Gastroesophageal sphincter (tissue), 4 donors: ENCODE measurements around the gene KRT40. TPM values are rescaled to one million over a fixed set of nuclear protein-coding genes. Genes with fewer than 3 reads are reported as not detected.

Experiments
- ATAC-seq: fragments of 150-250 bp; one replicate; pipeline ENCODE4 v1.9.1; 2016; ENCODE audit warnings: mild to moderate bottlenecking, moderate library complexity
- H3K27ac ChIP-seq, 4 donors: fragments of 200-600 bp; sonication (generic) in 3 of 4; 1 replicate in 3 of 4; 2 replicates in 1 of 4; pipeline ENCODE4 v1.5.1; 2016 to 2019
- H3K27me3 ChIP-seq: fragments of 200-600 bp; sonication (generic); one replicate; pipeline ENCODE4 v1.5.1; 2019
- H3K36me3 ChIP-seq, 2 donors: fragments of 200-600 bp; sonication (generic); one replicate each; pipeline ENCODE4 v1.5.1; 2019; ENCODE audit warnings: control low read depth in 1 of 2
- H3K4me1 ChIP-seq, 3 donors: fragments of 200-600 bp; sonication (generic); 1 replicate in 2 of 3; 2 replicates in 1 of 3; pipeline ENCODE4 v1.5.1; 2016 to 2019; ENCODE audit warnings: control low read depth in 2 of 3
- H3K4me3 ChIP-seq, 2 donors: fragments of 200-600 bp; sonication (generic); one replicate each; pipeline ENCODE4 v1.5.1; 2019; ENCODE audit warnings: mild to moderate bottlenecking in 1 of 2, moderate library complexity in 1 of 2
- H3K9me3 ChIP-seq, 3 donors: fragments of 200-600 bp; sonication (generic); one replicate each; pipeline ENCODE4 v1.5.1; 2017 to 2019; ENCODE audit warnings: control low read depth in 2 of 3
- EP300 ChIP-seq: sonication (generic); formaldehyde crosslinking; IDR thresholded peaks from one replicate; pipeline ENCODE4 v1.6.1; 2017; ENCODE audit warnings: antibody characterized with exemption, mild to moderate bottlenecking
- POLR2A ChIP-seq, 2 donors: fragments of 450-650 bp; IDR thresholded peaks; one replicate each; pipeline ENCODE4 v1.6.1; 2017; ENCODE audit warnings: antibody characterized with exemption in 2 of 2, mild to moderate bottlenecking in 2 of 2, moderate library complexity in 1 of 2
- POLR2AphosphoS5 ChIP-seq: sonication (generic); formaldehyde crosslinking; IDR thresholded peaks from one replicate; pipeline ENCODE4 v1.6.1; 2017; ENCODE audit warnings: antibody characterized with exemption
- WGBS, 2 donors: methylation state at CpG; one replicate each; pipeline ENCODE4 v1.1.5; 2018; ENCODE audit warnings: low coverage in 1 of 2; 5-methylcytosine and 5-hydroxymethylcytosine counted together
- total RNA-seq, 4 donors: library from RNA; depleted of rRNA; stranded (reverse); fragments of >200 nt; gene quantifications; one replicate each; pipeline ENCODE4 v1.1.0, GENCODE V29; 2016
- TF ChIP-seq, protein P1 (sequence below), 4 experiments: fragments of 200-600 bp in 2 of 4; fragments of 450-650 bp in 2 of 4; sonication (generic) in 1 of 4; IDR thresholded peaks; one replicate each; pipeline ENCODE4 v1.5.1; 2017 to 2019; ENCODE audit warnings: antibody characterized with exemption in 4 of 4, mild to moderate bottlenecking in 2 of 4, moderate library complexity in 2 of 4

Gene KRT40
- total RNA-seq, 4 donors from 2014 or later: not detected

DNA sequence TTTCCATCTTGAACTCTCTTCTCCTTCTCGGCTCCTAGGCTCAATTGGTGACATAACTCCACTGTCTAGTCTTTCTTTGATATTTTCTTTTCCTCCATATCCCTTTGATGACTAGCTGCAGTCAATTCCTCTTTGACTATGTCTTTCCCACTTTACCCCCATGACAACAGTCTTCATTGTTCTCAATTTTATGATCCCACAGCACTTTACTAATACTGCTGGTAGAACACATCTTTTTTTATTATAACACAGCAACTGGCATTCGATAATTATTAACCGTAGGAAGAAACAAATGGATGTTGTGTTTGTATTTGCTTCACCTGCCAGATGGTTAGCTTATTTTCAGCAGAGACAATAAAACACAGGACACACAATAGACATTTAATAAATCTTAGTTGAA is 8.5 kb upstream of the KRT40 start:
- Histone ChIP-seq H3K4me1 (no peaks in the 10 kb centered on the region), H3K9me3 (no peaks in the 10 kb centered on the region), H3K4me3 (no peak overlapping the region), H3K36me3 (no peaks in the 10 kb centered on the region), H3K27ac (no peak overlapping the region), H3K27me3 (peaks cover 39% of the 10 kb centered on the region)
- TF ChIP-seq POLR2AphosphoS5 (no peak), POLR2A (IDR thresholded peaks at IDR 0.05) (no peak), EP300 (no peak)
- TF ChIP-seq, protein P1, sequence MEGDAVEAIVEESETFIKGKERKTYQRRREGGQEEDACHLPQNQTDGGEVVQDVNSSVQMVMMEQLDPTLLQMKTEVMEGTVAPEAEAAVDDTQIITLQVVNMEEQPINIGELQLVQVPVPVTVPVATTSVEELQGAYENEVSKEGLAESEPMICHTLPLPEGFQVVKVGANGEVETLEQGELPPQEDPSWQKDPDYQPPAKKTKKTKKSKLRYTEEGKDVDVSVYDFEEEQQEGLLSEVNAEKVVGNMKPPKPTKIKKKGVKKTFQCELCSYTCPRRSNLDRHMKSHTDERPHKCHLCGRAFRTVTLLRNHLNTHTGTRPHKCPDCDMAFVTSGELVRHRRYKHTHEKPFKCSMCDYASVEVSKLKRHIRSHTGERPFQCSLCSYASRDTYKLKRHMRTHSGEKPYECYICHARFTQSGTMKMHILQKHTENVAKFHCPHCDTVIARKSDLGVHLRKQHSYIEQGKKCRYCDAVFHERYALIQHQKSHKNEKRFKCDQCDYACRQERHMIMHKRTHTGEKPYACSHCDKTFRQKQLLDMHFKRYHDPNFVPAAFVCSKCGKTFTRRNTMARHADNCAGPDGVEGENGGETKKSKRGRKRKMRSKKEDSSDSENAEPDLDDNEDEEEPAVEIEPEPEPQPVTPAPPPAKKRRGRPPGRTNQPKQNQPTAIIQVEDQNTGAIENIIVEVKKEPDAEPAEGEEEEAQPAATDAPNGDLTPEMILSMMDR (IDR thresholded peaks at IDR 0.05): no peak
- WGBS, 2 donors: 80 to 93% methylated on average over 3 of the region's 3 CpGs
- no peak for ATAC-seq

- peaks cover 23% of the 10 kb centered on the region for H3K27me3 ChIP-seq
- H3K4me3 ChIP-seq: no peak overlapping the region
- TF ChIP-seq POLR2AphosphoS5 (no peak), POLR2A (IDR thresholded peaks at IDR 0.05) (no peak), EP300 (no peak)
- TF ChIP-seq, protein P1 (IDR thresholded peaks at IDR 0.05): no peak
- no peaks in the 10 kb centered on the region for H3K9me3 ChIP-seq
- H3K4me1 ChIP-seq: no peaks in the 10 kb centered on the region
- WGBS, 2 donors: 42 to 73% methylated on average over 4 to 8 of the region's 8 CpGs
- H3K27ac ChIP-seq: no peak overlapping the region
- ATAC-seq: no peak
- H3K36me3 ChIP-seq: no peaks in the 10 kb centered on the region
Observed at GRCh38 chr17:40986920-40987319, 2.8 kb upstream of the KRT40 start.

DNA sequence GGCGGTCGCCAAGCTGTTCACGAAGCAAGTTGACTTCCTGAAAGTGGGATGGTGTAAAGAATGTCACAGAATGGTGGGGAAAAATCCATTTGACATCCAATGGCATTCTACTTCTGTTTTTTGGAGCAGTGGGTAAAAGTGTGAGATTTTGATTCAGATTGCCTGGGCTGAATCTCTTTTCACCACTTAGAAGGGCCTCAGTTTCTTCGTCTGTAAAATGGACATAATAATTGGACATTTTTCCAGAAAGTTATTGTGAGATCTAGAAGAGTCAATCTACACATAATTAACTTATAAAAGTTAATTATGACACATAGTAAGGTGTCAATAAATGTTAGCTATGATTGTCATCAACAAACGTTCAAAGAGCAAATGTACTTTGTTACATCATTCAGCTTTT is 3.0 kb downstream of the KRT40 start:
- H3K36me3 ChIP-seq: no peaks in the 10 kb centered on the region
- no peak for ATAC-seq
- peaks cover 22% of the 10 kb centered on the region for H3K27me3 ChIP-seq
- TF ChIP-seq POLR2AphosphoS5 (no peak), POLR2A (IDR thresholded peaks at IDR 0.05) (no peak), EP300 (no peak)
- TF ChIP-seq, protein P1 (IDR thresholded peaks at IDR 0.05): no peak
- no peaks in the 10 kb centered on the region for H3K9me3 ChIP-seq
- peaks cover 0 to 8% (median 0%) of the 10 kb centered on the region in 3 donors for H3K4me1 ChIP-seq
- H3K4me3 ChIP-seq: no peak overlapping the region
- H3K27ac ChIP-seq: no peak overlapping the region
- WGBS, 2 donors: 48 to 94% methylated on average over 2 to 5 of the region's 5 CpGs

DNA sequence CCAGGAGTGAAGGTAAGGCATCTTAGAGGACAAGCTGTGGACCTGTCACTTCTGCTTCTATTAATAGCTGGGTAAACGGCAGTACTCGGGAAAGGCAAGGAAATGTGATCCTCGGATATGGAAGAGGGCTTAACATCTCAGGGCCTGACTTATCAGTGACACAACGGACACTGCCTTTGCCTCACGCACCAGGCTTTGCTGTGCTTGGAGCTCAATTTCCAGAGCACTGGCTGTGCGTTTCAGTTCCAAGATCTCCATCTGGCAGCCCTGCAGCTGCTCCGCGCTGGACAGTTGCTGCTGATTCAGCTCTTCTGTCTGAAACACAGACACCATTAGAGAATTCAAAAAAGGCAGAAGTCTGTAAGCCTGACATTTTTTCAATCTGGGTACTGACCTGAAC is 3.5 kb downstream of the KRT40 start:
- WGBS, 2 donors: 4% methylated on average over 5 to 7 of the region's 8 CpGs
- ATAC-seq: no peak

GRCh38 chr17:40980117-40980516 is 4.0 kb downstream of the KRT40 start:
- Histone ChIP-seq H3K4me1 (peaks cover 0 to 8% (median 0%) of the 10 kb centered on the region in 3 donors), H3K9me3 (no peaks in the 10 kb centered on the region), H3K27me3 (peaks cover 26% of the 10 kb centered on the region), H3K27ac (no peak overlapping the region), H3K4me3 (no peak overlapping the region), H3K36me3 (no peaks in the 10 kb centered on the region)
- ATAC-seq: no peak
- WGBS, 2 donors: 69 to 77% methylated on average over 2 of the region's 3 CpGs
- no peak for TF ChIP-seq EP300
- no peak for TF ChIP-seq POLR2A (IDR thresholded peaks at IDR 0.05)
- TF ChIP-seq POLR2AphosphoS5: no peak
- TF ChIP-seq, protein P1 (IDR thresholded peaks at IDR 0.05): no peak

More for the DNA sequence above, 3.5 kb downstream of the KRT40 start:
- Histone ChIP-seq H3K27me3 (peaks cover 26% of the 10 kb centered on the region), H3K4me3 (no peak overlapping the region), H3K27ac (no peak overlapping the region), H3K4me1 (peaks cover 0 to 8% (median 0%) of the 10 kb centered on the region in 3 donors), H3K36me3 (no peaks in the 10 kb centered on the region), H3K9me3 (no peaks in the 10 kb centered on the region)
- no peak for TF ChIP-seq POLR2AphosphoS5
- TF ChIP-seq POLR2A (IDR thresholded peaks at IDR 0.05): no peak
- TF ChIP-seq, protein P1 (IDR thresholded peaks at IDR 0.05): no peak
- no peak for TF ChIP-seq EP300
